Tibial nerve (tissue), 3 donors: Measurements from ENCODE around the gene DZIP3.

Experiments used
- POLR2A ChIP-seq, 2 donors: fragments of 450-650 bp; IDR thresholded peaks; one replicate each; pipeline ENCODE4 v1.6.1; 2017; ENCODE audit warnings: antibody characterized with exemption in 2 of 2, mild to moderate bottlenecking in 2 of 2, moderate library complexity in 2 of 2
- TF ChIP-seq, protein P1 (sequence below), 5 experiments: fragments of 200-600 bp in 3 of 5; fragments of 450-650 bp in 2 of 5; sonication (generic) in 3 of 5; IDR thresholded peaks; one replicate each; pipeline ENCODE4 v1.5.1; 2016 to 2019; ENCODE audit warnings: antibody characterized with exemption in 5 of 5, mild to moderate bottlenecking in 3 of 5, moderate library complexity in 2 of 5

DNA sequence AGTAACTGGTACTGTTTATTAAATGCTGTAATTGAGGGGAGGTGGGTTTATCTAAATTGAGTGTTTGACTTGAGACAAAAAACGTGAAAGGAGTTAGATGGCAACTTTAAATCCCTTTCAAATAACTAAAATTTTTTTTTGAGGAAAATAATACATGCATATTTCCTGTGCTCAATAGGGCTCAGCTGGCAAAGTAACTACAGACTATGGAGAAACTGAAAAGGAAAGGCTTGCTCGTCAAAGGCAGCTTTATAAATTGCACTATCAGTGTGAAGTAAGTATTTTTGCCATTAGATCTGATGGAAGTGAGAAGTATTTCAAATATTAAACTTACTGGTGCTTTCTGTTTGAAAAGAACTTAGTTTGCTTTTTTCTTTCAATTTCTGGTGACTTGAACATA lies 72.2 kb downstream of the DZIP3 start:
- TF ChIP-seq, protein P1, sequence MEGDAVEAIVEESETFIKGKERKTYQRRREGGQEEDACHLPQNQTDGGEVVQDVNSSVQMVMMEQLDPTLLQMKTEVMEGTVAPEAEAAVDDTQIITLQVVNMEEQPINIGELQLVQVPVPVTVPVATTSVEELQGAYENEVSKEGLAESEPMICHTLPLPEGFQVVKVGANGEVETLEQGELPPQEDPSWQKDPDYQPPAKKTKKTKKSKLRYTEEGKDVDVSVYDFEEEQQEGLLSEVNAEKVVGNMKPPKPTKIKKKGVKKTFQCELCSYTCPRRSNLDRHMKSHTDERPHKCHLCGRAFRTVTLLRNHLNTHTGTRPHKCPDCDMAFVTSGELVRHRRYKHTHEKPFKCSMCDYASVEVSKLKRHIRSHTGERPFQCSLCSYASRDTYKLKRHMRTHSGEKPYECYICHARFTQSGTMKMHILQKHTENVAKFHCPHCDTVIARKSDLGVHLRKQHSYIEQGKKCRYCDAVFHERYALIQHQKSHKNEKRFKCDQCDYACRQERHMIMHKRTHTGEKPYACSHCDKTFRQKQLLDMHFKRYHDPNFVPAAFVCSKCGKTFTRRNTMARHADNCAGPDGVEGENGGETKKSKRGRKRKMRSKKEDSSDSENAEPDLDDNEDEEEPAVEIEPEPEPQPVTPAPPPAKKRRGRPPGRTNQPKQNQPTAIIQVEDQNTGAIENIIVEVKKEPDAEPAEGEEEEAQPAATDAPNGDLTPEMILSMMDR (IDR thresholded peaks at IDR 0.05): no peak
- TF ChIP-seq POLR2A (IDR thresholded peaks at IDR 0.05): no peak
